NCI-H1417 (cell line): ENCODE results near the gene DYTN.
"Not testable (repeated sequence)": the region's sequence is repeated elsewhere in the genome, so short reads cannot be mapped to it uniquely, and the experiment has no call there.

Experiments used
- DNase-seq, 3 experiments: peaks; one replicate each; lab custom pipeline; 2025; lab: John Stamatoyannopoulos, UW

Gene DYTN, protein sequence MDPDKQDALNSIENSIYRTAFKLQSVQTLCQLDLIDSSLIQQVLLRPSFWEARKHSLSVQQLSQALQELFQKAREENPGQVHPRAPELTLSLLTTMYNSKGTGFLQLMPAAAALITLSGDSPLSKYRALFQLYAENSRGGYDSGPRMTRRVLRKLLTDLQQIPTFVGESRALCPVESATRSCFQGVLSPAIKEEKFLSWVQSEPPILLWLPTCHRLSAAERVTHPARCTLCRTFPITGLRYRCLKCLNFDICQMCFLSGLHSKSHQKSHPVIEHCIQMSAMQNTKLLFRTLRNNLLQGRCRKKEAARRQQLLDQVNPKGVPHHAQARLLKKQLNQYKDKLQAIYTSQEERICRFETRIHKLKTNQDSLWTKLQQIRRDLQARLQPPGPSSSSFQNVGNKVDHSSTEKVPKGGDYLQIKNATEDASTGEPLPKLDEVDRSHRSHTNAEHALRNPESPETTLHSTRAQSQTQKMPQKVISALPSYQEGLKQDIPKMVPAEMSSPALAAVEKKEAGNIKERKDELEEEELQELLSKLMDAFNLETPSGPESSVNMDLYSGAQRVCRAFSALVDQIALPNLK

DNA sequence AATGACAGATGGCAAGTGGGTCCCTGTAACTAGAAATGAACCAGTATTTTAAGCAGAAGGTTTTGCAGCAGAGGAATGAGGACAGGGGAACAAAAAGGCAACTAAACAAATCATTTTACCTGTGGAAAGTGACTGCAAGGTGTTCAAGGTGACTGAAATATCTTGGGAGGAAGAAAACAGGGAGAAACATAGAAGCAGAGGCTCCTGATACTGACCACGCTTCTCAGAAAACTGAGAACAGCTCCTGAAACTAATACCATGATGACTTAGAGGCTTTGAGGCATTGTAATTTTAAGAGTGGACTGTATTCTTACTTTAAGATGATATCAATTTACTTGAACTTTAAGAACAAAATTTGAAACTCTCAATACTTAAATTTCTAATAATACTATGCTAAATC lies at the start of gene DYTN:
Gene DYTN (minus strand): TSS at position 101 of the 400 bp plus-strand sequence. CDS start 117 bp downstream, outside the sequence.
- DNase-seq: no peak

DNA sequence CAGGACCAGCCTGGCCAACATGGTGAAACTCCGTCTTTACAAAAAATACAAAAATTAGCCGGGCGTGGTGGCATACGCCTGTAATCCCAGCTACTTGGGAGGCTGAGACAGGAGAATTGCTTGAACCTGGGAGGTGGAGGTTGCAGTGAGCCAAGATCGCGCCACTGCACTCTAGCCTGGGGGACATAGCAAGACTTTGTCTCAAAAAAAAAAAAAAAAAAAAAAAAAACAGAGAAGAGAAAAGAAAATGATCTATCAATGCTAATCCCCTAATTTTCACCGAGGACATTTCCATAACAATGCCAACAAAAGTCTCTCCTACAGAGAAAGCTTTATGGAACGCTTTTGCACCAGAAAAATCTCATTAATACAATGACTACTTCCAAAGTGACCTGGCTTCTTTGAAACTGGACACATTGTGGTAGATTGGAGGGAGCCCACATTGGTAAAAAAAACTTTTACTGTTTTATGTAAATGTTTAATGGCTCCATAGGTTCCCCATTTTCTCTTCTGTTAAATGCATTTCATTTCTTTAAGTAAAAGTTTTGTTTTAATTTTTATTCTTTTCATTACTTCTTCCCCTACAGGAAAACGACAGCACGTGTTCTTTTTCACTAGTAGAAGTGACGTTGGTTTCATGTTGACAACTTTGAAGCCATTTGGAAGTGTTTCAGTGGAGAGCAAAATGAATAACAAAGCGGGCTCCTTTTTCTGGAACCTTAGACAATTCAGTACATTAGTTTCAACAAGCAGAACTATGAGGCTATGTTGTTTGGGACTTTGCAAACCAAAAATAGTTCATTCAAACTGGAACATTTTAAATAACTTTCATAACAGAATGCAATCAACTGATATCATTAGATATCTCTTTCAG lies 48.1 kb upstream of the DYTN start:
- no peak for DNase-seq

DNA sequence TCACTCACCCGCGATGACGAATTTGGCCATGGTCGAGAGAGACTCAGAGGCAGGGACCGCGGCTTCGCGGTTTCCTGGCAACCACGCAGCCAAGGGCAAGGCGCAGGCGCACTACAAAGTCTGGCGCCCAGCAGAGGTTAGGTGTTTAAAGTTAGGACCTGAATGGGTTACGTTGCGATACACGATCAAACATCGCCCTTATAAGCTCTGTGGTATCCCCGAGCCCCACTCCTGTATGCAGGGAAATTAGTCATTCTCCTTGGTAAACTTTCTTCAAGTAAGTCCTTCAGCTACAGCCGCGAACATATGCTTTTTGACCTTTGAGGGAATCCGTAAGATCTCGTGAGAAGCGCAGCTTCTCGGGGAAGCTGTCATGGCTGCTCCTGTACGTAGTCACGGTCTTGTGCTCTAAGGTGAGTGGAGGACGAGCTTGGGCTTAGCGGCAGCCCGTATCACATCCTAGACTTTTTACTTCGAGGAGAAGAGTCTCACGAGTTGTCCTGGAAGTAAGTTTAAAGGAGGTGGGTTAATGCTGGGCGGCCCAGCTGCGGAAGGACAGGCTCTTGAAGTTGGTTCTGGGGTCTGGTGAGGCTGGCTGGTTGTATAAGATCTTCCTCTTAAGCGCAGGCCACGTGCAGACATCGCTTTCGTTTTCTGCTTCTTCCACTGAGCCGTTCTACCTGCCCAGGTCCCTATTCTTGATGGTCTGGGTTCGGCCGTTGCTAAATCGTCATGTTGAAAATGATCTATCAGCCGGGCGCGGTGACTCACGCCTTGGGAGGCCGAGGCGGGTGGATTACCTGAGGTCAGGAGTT lies 47.3 kb upstream of the DYTN start, which contains the start of the genes FASTKD2 and MDH1B:
Gene FASTKD2 (plus strand): TSS at position 365 of the 815 bp plus-strand sequence. CDS start 1,088 bp downstream, outside the sequence.
Gene MDH1B (minus strand): TSS at position 87 of the 815 bp plus-strand sequence. CDS start 57 bp downstream, at position 30.
- DNase-seq: peak; percentile 87 to 98 (median 97)

DNA sequence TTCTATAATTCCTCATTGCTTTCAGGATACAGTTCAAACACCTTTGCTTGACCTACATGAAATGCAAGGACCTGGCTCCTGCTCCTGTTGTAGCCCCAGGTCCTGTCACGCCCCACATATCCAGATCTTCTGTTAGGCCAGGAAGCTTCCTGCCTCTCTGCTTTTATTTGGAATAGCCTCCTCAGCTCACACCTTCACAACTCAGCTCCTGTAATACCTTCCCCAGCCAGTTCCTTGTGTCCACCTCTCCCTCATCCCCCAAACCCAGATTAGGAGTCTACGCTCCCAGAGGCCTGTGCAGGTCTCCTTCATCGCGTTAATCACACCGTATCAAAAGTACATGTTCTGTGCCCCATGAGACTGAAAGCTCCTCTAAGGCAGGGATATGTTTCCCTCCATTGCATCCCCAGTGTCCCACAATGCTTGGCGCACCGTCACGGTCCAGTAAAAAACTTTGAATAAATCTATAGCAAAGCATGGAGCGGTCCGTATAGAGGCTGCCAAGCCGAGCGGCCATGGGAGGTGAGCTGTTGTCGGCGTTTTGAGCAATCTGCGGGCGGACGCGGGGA lies 46.6 kb upstream of the DYTN start:
- no peak for DNase-seq

DNA sequence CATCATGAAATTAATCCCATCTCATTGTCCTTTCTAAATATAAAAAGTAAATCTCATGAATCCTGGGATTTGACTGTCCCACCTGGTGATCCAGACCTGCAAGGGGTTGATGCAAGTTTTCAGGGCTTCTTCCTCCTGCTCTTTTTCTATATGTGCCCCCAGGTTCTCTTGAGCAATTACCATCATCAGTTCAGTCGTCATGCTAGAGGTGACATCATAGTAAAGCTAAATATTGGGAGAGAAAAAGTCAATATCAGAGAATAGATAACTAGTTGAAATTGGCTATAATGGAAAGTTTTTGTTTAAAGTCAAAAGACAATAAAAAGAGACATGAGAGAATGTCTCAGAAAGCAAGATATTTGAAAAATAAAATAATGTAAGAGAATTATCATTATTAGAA lies 38.6 kb upstream of the DYTN start:
- no peak for DNase-seq

DNA sequence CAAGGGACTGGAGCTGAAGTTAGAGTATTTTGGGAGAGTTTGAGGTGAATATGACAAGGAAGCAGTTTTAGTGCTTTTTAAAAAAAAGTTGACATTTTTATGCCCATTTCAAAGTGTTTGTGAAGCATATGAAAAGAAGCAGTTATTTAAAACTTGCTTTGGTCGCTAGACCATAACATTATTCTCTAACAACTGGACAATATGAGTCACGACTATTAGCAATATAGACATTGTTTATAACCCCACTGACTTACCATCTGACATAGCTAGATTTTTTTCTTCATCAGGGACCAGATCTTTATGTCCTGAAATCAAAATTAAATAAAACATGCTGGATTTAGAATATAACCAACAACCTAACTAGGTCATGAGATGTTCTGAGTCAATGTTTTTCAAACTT lies 22.6 kb upstream of the DYTN start:
- DNase-seq: no peak

DNA sequence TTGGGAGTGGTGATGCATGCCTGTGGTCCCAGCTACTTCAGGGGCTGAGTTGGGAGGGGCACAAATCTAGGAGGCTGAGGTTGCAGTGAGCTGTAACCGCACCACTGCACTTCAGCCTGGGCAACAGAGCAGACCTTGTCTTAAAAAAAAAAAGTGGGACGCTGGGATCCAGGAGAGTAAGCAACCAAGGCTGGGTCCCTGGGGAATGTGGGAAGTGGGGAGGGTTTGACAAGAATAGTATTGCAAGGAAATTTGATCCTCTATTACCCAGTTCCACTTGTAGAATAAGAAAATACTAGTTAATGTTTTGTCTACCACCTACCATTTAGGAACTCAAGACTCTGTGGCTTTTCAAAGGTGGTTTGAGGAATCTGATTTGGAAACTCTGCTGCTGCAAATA lies 21.1 kb upstream of the DYTN start:
- DNase-seq: no peak

GRCh38 chr2:206736935-206737334 lies 18.7 kb upstream of the DYTN start:
- no peak for DNase-seq

GRCh38 chr2:206733341-206733740 lies 15.1 kb upstream of the DYTN start:
- DNase-seq: no peak

GRCh38 chr2:206728277-206729199 lies 10.3 kb upstream of the DYTN start:
- DNase-seq: no peak

GRCh38 chr2:206727287-206727686 lies 9.1 kb upstream of the DYTN start:
- DNase-seq: no peak

- no peak for DNase-seq
Measured at GRCh38 chr2:206723288-206723687, 5.1 kb upstream of the DYTN start.

- no peak for DNase-seq
Measured at GRCh38 chr2:206721256-206721920, 3.2 kb upstream of the DYTN start.

- no peak for DNase-seq
Measured at GRCh38 chr2:206716623-206717022, 1.6 kb downstream of the DYTN start.

- not testable (repeated sequence) for DNase-seq
Measured at GRCh38 chr2:206715183-206715582, 3.0 kb downstream of the DYTN start.

DNA sequence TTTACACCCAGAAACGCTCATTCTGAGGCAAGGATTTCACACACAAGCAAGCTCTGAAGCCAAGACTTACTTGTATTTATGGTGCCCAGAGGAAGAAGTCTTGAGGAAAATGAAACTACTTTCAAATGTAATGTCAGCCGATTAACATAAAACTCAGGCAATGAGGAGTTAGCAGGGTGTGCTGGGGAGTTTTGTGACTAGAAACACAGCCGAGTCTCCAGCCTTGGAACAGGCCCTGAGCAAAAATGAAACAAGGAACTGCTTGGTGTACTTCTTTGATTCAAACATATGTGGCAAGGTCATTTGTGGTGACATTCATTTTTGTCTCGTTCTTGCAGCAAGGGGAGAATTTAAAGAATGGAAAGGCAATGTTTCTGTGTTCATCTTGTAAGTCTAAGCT lies 4.5 kb downstream of the DYTN start:
- no peak for DNase-seq

DNA sequence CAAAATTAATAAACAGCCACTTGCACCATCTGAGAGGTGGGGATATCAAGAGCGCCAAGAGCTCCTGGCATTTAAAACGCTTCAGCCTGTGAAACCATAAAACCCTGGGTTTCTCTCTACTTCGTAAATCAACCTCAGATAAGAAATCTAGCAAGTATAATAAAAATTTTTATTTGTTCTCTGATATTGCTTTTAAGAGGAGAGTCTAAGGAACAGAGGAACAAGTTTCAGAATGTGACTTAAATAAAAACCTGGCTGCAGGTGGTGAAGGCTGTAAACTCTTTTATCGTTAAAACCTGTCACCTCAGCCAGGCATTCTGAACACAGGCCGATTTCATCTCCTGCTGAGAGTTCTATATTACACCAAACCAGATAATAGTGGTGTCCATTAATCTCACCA lies 9.9 kb downstream of the DYTN start:
- peak in 1 of 3 experiments; percentile 43 for DNase-seq

DNA sequence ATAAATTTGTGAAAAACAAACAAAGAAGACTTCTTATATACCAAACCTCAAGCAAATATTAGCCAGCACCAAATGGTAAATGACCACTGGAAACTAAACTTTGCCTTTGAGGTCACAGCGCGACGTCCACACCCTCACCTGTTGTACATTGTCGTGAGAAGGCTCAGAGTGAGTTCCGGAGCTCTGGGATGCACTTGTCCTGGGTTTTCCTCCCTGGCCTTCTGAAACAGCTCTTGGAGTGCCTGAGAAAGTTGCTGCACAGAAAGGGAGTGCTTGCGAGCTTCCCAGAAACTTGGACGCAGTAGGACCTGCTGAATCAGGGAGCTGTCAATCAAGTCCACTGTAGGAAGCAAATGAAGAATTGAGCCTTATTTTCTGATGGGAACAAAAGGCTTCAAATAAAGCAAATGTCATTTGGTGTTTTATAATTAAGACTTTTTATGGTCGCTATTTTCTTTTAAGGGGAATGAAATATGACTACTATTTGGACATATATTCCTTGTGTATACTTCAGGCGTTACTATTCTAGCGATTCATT lies 11.0 kb downstream of the DYTN start:
- DNase-seq: no peak

- DNase-seq: peak; percentile 21 to 95 (median 74)
Measured at GRCh38 chr2:206701952-206702605, 16.1 kb downstream of the DYTN start.
